ENCODE measurements around the gene EPN1.

The EPN1 gene

DNA sequence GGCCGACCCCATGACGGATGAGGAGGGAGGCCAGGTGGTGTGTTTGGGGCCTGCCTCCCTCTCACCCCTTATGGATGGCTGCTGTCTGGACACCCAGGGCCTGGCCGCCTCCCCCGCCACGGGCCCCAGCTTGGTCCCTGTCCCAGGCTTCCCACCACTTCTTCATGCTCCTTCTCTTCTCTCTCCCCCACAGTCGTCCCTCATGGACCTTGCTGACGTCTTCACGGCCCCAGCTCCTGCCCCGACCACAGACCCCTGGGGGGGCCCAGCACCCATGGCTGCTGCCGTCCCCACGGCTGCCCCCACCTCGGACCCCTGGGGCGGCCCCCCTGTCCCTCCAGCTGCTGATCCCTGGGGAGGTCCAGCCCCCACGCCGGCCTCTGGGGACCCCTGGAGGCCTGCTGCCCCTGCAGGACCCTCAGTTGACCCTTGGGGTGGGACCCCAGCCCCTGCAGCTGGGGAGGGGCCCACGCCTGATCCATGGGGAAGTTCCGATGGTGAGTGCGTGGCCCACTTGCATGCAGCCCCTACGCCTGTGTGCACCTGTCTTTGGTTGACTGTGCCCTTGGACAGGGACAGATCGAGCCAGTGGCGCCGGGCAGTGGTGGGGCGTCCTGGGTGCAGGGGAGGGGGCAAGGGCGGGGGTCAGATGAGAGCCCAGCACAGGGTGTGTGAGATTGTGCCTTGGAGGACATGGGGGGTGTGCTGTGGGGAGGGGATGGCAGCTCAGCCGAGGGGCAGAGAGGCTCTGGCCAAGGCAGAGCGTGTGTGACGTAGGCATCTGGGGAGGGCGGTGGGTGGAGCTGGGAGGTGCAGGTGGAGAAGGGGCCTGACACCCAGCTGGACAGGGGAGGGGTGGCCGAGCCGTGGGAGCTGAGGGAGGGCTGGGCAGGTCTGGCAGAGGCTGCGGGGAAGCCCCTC, 16.8 kb downstream of the EPN1 start:
- in situ Hi-C loops (cut with HindIII; ENCODE audit: low sequenced_read_pairs), result no loop called here

DNA sequence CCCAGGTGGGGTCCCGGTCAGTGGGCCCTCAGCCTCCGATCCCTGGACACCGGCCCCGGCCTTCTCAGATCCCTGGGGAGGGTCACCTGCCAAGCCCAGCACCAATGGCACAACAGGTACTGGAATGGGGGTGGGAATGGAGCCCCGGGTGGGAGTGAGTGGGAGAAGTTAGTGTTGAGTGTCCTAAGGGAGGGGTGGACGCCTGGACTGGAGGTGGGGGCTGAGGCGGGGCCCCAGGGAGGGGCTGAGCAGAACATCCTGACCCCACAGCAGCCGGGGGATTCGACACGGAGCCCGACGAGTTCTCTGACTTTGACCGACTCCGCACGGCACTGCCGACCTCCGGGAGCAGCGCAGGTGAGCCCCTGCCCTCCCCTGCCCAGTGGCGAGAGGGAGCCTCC, 17.7 kb downstream of the EPN1 start:
- in situ Hi-C loops (cut with HindIII; ENCODE audit: low sequenced_read_pairs), result no loop called here

DNA sequence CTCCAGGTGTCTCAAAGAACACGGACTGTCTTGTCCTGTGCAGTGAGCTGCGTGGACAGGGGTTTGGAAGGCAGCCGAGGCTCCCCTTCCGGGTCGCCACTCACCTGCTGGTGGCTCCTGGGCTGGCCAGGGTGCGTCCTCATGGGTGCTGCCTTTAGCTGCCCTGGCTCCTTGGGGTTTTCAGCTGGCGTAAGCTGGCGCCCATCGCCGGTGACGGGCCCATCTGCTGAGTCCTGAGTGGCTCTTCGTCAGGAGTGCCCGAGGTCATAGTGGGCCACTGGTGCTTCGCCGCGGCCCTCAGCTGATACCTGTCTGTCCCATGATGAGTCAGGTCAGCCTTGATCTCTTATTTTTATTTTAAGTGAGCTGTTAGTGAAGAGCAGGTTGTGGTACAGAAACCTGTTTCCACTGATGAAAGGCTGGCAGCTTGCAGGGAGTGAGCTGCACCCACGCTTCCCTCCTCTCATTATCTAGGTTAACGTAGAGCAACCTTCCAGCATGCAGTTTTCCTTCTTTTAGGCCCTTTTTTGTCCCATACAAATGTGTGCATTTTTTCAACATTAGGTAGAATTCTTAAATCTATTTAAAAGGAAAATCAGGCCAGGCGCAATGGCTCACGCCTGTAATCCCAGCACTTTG, 18.4 kb downstream of the EPN1 start:
- in situ Hi-C loops (cut with HindIII; ENCODE audit: low sequenced_read_pairs), result no loop called here

DNA sequence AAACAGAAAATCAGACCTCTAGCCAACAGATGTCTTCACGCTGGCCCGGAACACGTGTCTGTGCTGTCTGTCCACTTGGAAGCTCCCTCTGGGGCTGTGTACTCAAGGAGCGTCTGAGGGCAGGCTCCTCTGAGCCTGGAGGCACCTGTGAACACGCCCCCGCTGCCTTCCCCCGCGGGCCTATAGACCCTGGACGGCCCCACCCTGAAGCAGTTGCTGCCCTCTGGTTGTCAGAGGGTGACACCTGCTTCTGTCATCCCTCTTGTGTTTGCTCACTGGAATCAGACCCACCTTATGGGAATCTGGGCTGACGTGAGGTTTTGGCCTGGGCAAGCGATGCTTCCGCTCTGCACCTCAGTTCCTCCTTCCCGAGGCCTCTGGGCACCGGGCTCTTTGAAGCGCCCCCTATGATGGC, 19.2 kb downstream of the EPN1 start:
- in situ Hi-C loops (cut with HindIII; ENCODE audit: low sequenced_read_pairs), result no loop called here

DNA sequence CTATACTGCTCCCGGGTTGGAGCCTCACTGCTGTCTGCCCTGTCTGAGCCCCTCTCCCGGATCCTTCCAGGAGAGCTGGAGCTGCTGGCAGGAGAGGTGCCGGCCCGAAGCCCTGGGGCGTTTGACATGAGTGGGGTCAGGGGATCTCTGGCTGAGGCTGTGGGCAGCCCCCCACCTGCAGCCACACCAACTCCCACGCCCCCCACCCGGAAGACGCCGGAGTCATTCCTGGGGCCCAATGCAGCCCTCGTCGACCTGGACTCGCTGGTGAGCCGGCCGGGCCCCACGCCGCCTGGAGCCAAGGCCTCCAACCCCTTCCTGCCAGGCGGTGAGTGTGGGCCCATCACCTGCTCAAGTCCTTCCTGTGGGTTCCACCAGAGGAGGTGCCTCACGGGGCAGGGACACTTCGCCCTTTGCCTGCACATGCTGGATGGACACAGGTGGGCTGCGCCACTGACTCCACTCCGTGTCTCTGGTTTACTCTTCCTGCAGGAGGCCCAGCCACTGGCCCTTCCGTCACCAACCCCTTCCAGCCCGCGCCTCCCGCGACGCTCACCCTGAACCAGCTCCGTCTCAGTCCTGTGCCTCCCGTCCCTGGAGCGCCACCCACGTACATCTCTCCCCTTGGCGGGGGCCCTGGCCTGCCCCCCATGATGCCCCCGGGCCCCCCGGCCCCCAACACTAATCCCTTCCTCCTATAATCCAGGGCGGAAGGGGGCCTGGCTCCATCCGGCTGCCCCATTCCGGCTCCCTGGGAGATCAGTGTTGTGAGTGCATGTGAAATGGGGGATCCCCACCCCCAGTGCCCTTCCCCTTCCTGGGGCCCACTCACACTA, 19.8 kb downstream of the EPN1 start:
- in situ Hi-C loops (cut with HindIII; ENCODE audit: low sequenced_read_pairs), result no loop called here

DNA sequence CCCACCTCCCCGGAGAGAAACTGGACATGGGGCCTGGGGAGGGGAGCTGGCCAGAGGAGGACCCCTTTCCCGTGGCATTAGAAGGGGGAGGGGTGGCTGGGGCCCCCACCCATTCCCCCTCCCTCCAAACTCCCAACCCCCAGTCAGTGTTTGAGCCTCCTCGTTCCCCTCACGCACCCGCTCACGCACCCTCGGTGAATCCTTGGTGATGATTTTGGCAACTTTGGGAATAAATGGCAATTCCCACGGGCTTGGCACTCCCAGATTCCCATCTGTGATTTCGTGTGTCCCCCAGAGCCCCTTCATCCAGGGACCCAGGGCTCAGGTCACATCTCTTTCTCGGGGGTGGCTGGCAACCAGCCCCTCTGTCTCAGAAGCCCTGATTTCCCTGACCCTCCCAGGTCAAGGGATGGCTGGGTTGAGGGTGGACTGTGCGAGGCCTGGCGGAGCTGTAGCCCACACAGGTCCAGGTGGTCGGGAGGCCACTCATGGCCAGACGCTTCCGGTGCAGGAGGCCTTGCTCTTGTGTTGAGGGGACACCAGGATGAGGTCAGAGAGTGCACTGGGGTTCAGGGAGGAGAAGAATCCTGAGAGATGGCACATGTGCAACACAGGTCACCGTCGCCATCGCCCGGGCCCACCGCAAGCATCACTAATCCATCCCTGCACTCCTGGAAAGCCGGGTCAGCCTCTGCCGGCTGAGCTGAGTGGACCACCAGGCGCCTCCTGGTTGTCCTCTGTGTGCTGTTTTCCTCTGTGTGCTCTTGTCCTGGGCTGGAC, 20.7 kb downstream of the EPN1 start:
- in situ Hi-C loops (cut with HindIII; ENCODE audit: low sequenced_read_pairs), result no loop called here

DNA sequence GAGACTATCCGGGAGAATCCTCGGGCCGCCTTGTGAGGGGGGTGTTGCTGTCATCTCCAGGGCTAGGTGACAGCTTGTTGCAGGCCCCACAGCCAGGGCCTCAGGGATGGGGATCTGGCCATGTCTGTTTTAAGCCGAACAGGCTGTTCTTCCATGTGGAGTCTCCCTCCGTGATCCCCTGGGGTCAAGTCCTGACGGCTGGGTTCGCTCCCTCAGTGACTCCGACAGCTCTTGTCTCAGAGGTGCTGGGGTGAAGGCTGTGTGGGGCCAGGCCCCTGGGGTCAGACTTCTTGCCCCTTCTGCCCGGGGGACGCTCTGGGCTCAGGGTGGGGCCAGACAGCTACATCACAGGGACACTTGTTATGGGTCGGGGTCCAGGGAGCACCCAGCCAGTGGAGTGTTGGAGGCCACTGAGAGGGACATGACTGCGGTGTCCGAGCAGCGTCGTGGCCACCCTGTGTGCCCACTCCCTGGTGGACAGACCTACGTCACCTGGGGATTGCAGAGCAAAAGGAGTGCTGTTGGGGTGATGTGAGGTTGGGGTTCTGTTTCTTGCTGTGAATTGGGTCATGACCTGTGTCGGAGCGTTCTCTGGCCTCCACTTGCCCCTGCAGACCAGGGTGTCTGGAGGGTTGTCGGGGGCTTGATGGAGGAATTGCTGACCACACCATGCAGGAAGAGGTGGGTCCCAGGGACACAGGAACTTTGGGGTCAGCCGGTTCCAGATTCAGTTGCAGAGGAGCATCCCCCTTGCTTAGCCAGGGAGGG, 21.5 kb downstream of the EPN1 start:
- in situ Hi-C loops (cut with HindIII; ENCODE audit: low sequenced_read_pairs), result no loop called here

DNA sequence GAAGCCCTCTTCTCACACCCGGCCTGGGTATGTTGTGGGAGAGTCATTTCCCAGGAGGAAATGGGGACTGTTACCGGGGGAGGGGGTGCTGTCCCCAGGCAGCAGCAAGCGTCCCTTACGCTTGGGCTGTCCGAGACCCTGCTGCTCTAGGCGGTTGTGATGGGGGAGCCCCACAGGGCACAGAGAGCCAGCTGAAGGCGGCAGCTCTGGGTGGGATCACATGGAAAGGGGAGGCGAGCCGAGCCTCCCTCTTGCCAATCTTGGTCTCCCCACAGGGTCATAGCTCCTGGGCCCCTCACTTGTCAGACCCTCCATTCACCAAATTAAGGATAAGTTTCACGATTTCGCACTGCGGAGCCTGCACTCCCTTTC, 22.0 kb downstream of the EPN1 start:
- in situ Hi-C loops (cut with HindIII; ENCODE audit: low sequenced_read_pairs), result no loop called here

DNA sequence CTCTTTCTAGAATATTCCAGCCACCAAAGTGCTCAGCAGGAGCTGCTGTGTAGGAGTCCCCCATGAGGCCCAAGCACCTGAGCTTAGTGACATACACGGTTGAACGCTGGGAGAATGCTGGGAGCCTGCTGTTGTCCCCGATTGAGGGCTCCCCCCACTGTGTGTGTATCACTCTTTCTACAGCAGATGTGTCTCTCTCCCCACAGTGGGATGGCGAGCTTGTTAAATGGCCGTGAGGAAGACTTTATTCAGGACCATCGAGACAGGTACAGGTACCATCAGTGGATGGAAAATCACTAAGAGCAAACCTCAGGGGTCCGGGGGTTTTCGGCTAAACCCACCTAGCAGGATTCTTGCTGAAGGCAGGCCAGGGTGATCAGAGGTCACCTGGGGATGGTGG, 22.7 kb downstream of the EPN1 start:
- in situ Hi-C loops (cut with HindIII; ENCODE audit: low sequenced_read_pairs), result no loop called here

DNA sequence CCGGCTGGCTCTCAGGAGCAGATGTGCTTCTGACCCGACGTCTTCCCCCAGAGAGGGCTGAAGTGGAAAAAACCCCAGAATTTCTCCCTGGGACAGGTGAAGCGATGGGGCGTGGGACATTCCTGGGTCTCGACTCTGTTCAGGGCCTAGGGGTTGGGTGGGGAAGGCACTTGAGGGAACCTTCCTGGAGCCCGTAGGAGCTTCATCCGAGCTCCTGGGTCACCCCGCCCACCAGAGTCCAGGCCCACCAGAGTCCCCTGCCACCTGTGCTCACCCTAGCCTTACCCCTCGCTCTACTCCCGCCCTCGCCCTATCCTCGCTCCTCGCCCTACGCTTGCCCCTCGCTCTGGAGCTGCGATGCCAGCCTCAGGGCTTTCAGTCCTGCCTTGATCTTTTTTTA, 23.2 kb downstream of the EPN1 start:
- in situ Hi-C loops (cut with HindIII; ENCODE audit: low sequenced_read_pairs), result no loop called here

DNA sequence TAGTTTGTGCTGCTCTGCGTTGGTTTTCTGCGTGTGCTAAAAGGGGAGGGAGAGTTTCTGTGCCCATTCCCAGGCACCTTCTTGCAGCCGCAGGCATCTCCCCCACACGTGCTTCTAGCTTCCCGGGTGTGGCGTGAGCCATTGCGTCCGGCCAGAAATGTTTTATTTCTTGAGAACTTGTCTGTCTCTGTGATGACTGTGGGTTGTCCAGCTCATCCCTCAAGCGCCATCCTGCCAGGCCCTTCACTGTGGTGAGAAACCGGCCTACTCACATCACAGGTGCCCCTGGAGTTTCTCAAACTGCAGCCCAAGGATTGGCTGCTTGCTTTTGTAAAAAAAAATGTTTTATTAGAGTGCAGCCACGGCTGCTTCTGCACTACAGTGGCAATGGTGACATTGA, 24.2 kb downstream of the EPN1 start:
- in situ Hi-C loops (cut with HindIII; ENCODE audit: low sequenced_read_pairs), result no loop called here

DNA sequence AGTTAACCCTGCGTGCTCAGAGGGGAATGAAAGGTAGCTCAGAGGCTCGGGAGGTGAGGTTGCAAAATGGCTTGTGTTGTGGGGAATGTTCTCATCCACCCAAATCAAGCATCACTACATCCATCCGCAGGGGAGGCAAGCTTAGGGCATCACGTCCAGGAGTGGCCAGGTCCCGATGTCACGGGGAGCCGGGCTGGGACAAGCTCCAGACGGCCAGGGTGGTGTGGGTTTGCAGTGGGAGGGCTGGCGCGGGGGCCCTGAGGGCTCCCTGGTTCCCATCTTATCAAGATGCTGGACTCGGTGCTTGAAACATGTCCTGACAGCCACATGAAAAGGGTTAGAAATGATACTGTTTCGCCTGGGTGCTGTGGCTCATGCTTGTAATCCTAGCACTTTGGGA, 25.8 kb downstream of the EPN1 start:
- in situ Hi-C loops (cut with HindIII; ENCODE audit: low sequenced_read_pairs), result no loop called here

DNA sequence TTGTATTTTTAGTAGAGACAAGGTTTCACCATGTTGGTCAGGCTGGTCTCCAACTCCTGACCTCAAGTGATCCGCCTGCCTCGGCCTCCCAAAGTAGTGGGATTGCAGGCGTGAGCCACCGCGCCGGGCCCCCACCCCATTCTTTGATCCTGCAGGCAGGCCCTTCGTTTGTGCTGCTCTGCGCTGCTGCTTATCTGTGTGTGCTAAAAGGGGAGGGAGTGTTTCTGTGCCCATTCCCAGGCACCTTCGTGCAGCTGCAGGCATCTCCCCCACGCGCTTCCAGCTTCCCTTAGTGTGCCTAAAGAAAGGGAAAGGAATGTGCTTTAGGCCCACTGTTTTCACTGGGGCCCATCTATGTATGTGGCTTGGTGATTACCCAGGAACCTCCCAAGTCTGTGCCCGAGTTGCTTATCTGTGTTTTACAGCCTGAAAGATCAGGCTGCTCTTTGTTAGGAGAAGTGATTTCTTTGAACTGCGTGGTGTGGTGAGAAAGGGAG, 27.2 kb downstream of the EPN1 start:
- in situ Hi-C loops (cut with HindIII; ENCODE audit: low sequenced_read_pairs), result no loop called here

DNA sequence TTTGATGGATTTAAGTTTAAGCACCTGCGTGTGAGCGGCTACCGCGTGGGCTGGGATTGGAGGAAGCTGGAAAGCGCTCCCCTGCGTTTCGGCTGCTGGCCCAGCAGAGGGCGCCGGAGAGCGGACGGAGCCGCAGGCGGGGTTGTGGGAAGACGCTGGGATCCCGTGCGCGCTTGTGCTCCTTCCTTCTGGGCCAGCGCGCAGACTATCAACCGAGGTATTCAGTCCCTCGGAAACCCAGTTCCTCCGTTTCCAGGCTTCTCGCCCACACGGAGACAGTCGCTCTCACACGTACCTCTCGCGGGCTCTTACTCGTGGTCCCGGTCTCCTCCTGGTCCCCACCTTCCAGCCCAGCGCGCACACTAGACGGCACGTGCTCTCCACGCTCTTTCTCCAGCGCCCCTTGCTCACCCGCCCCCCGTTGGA, 28.8 kb downstream of the EPN1 start:
- in situ Hi-C loops (cut with HindIII; ENCODE audit: low sequenced_read_pairs), result no loop called here

DNA sequence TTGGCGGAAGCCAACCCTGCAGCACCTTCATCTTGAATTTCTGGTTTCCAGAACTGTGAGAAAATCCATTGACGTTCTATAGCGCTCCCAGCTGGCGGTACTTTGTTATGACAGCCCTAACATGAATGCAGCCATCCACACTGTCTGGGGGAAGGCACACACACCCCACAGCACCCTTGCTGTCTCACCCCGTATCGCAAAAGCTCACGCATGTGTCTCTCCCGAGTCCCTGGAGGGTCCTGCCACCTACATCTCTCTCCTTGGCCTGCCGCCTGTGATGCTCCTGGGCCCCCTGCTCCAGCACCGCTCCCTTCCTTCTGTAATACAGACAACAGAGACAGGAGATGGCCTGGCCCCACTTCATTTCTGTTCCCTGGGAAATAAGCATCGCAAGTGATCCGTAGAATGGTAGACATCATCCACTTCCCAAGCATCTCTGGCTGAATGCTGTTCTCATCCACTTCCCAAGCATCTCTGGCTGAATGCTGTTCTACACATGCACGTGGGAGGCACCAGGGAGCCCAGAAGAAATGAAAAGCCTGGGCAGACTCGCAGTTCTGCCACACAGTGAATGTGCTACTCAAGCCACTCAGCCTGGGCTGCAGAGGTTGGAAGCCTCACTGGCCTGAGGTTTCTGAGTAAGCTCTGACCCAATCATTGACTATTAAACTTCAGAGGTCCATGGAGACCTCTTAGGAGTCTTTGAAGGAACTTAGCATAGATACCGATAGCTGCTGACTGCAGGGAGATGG, 29.6 kb downstream of the EPN1 start:
- in situ Hi-C loops (cut with HindIII; ENCODE audit: low sequenced_read_pairs), result no loop called here

DNA sequence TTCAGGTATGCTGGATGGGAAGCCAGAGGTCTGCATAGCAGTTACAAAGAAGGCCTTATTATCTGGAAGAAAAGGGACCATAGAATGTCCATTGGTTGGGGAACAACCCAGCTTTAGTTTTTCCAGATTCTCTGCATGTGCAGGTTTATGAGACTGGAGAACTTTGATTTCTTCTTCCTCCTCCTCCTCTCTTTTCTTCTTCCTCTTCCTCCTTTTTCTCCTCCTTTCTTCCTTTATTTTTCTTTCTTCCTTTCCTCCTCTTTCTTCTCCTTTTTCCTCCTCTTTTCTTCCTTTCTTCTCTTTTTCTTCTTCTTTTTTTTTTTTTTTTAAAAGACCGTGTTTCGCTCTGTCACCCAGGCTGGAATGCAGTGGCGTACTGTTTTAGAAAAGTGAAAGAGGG, 30.9 kb downstream of the EPN1 start:
- in situ Hi-C loops (cut with HindIII; ENCODE audit: low sequenced_read_pairs), result no loop called here

DNA sequence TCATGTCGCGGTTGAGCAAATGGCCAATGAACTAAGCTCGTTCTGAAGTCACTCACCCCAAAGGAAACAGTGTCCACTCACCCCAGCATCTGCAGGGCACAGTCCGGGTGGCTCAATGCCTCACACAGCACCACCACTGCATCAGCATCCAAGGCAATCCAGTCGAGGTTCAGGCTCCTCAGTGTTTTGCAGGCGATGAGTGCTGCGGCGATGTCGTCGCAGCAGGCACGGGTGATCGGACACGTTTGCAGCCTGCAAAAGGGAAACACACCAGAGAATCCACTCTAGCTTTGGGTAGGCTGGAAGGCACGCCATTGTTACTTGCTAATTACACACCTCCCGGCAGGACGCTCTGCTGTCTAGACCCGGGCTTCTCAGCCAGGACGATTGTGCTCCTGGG, 36.7 kb downstream of the EPN1 start:
- in situ Hi-C loops (cut with HindIII; ENCODE audit: low sequenced_read_pairs), result no loop called here

DNA sequence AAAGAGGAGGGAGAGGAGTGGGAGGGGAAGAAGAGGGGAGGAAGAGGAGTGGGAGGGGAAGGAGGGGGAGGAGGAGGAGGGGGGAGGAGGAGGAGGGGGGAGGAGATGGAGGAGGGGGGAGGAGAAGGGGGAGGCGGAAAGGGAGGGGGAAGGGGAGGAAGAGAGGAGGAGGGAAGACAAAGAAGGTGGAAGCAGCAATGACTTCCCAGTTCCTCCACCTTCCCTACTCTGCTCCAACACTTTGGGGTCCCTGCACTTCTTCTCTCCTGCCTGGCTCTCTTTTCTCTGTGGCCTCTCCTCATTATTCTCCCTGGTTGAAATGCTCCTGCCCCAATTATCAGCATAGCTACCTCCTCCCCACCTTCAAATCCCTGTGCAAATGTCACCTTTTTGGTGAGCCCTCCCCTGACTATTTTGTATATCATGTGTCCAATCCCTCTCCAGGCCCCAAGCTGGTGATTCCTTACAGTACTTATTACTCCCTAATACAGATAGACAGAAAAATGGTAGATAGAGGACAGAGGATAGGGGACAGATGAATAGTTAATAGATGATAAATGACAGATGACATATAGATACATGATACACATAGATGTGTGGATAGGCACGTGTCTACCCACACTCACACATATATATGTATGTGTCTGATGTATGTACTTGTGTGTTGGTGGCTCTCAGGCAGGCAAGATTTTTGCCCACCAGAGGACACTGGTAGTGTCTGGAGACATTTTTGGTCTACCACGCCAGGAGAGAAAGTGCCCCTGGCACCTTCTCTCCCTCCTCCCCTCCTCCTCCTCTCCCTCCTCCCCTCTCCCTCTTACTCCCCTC, 38.0 kb downstream of the EPN1 start:
- in situ Hi-C loops (cut with HindIII; ENCODE audit: low sequenced_read_pairs), result no loop called here
